HG03039 (cell line): ENCODE measurements around the gene HINT2.

Experiments
- ATAC-seq: cut with Tn5 transposase; IDR thresholded peaks from one replicate; pipeline ENCODE4 v1.9.1; 2021; ENCODE audit warnings: mild to moderate bottlenecking, moderate library complexity; ENCODE audit not compliant: unreplicated experiment

Gene HINT2

GRCh38 chr9:35812025-35812602 lies 2.7 kb downstream of the HINT2 start, which contains the start of gene SPAG8:
SPAG8 (minus strand) TSS chr9:35812262; CDS start chr9:35812147, 115 bp downstream.
- ATAC-seq, result peak; percentile 54

DNA sequence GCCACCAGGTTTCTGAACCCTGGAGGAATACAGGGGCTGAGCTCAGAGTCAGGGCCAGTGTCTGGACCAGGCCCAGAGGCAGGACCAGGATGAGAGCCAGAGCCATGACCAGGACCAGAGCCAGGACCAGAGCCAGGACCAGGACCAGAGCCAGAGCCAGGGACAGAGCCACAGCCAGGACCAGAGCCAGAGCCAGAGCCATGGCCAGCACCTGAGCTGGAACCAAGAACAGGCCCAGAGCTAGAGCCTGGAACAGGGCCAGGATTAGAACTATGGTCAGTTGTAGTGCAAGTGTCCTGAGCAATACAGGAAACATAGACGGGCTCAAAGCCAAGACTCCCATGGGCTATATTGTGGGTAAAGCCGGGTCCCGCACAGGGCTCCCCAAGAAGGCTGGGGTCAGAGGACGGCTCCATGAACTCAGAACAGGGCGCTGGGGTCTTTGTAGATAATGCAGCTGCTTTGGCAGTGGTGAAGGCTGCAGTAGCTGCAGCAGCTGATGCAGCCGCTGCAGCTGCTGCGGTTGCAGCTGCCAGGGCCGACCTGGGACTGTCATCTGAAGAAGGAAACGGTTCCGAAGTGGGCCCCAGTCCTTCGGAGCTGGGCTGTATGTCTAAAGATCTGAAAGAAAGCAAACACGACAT lies 3.3 kb downstream of the HINT2 start:
- no peak for ATAC-seq

GRCh38 chr9:35810122-35810521 lies 4.7 kb downstream of the HINT2 start:
- ATAC-seq, result no peak

DNA sequence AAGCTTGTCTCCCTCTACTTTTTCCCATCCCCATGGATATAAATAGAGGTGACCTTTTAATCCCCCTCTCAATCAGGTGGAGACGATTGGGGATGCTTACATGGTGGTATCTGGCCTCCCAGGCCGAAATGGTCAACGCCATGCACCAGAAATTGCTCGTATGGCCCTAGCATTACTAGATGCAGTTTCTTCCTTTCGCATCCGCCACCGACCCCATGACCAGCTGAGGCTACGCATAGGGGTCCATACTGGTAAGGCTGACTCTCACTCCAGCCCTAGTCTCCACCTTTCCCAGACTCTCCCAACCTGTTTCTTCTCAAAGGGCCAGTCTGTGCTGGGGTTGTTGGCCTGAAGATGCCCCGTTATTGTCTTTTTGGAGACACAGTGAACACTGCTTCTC lies 6.4 kb downstream of the HINT2 start:
- no peak for ATAC-seq

DNA sequence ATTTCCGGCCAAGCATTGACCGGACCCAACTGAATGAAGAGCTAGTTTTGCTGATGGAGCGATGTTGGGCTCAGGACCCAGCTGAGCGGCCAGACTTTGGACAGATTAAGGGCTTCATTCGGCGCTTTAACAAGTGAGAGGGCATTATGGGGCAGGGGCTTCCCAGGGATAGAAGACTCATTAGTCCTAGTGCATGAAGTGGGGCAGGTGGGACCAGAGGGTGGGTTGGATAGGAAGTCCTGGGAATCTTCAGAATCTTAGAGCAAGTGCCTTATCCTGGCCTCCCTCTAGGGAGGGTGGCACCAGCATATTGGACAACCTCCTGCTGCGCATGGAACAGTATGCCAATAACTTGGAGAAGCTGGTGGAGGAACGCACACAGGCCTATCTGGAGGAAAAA lies 8.7 kb downstream of the HINT2 start:
- no peak for ATAC-seq

- ATAC-seq, result no peak
These were observed 13.3 kb downstream of the HINT2 start for GRCh38 chr9:35801328-35802128.

DNA sequence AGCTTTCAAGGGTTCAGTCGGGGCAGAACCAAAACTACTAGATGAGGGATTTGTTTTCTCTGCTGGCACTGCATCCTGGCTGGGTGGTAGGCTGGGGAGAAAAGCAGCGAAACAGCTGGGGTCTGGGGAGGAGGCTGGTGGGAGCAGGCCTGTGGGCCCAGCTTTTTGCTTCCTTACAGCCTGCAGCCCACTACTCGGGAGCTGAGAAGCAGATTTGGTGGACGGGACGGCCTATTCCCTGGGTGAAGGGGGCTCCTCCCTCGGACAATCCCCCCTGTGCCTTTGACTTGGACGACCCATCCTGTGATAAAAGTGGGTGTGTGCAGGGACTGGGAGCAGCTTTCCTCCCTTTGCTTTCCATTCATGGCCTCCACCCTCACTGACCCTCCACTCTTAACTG lies 14.3 kb downstream of the HINT2 start:
- no peak for ATAC-seq

DNA sequence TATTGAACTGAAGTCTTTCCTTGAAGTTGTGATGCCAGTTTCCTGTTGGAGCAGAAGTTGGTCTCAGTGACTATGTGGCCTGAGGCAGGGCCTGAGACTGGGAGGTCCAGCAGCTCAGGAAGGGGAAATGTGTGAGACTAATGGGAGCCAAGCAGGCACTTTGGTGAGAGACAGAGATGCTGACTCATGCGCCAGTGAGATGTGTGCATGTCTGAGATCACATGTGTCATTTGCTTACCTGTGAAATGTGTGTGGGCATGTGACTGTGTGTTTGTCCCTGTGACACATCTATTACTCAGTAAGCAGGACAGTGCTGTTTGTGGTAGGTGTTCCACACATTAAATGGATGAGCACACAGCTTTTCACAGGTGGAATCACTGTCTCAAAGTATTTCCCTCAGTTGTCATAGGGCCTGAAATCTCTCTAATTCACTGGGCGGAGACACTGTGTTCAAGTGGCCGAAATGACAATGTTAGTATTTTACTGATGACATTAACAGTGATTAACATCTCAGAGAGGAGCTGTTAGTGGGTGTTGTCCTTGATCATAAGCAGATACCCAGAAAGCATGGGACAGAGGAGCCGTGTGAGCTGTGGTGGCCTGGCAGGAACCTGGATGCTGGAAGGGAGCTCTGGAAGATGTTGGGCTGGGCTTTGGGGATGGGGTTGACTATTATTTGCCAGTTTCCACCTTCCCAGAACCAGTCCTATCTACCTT lies 16.0 kb downstream of the HINT2 start:
- no peak for ATAC-seq

DNA sequence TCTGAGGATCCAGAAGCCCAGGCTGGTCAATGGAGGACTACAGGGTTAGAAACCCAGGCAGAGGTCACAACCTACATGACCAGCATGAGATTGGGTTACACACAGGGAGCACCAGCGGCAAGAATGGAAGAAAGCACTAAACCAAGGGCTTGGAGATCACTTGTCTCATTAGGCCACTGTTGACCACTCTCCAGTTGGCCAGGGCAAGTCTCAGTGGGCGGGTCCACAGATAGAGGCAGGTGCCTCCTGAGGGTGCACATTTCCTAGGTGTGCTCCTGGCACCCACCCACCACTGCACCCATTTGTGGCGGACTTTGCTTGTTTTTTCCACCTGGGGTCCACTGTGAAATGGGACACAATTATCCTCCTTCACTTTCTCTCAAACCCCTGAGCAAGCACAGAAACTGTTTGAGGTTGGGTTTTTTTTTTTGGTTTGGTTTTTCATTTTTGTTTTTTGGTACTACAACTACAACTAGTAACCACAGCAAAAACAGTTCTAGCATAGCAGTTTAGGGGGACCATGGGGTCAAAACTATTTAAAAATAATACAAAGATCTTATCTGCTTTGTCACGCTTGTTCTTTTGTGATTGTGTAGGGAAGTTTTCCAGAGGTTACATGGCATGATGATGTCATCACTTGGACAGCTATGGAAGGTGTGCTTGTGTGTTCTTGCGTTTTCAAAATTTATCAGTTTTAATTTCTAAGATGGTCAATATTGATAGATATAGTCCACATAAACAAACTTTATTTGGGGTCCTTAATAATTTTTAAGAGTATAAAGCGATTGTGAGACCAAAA lies 17.3 kb downstream of the HINT2 start:
- ATAC-seq, result no peak

GRCh38 chr9:35795695-35796094 lies 19.1 kb downstream of the HINT2 start:
- ATAC-seq, result no peak

- no peak for ATAC-seq
These were observed 21.4 kb downstream of the HINT2 start for GRCh38 chr9:35793461-35793860.

DNA sequence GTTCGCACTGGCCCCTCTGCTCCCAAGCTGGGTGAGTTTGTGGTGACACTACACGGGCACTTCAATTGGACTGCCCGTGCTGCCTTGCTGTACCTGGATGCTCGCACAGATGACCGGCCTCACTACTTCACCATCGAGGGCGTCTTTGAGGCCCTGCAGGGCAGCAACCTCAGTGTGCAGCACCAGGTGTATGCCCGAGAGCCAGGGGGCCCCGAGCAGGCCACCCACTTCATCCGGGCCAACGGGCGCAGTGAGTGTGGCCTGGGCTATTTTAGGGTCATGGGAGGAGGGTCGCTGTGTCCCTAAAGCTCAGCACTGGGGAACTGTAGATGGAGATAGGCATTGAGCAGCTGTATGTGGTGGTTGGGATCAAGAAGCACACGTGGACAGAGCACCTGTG lies 22.0 kb downstream of the HINT2 start:
- no peak for ATAC-seq

DNA sequence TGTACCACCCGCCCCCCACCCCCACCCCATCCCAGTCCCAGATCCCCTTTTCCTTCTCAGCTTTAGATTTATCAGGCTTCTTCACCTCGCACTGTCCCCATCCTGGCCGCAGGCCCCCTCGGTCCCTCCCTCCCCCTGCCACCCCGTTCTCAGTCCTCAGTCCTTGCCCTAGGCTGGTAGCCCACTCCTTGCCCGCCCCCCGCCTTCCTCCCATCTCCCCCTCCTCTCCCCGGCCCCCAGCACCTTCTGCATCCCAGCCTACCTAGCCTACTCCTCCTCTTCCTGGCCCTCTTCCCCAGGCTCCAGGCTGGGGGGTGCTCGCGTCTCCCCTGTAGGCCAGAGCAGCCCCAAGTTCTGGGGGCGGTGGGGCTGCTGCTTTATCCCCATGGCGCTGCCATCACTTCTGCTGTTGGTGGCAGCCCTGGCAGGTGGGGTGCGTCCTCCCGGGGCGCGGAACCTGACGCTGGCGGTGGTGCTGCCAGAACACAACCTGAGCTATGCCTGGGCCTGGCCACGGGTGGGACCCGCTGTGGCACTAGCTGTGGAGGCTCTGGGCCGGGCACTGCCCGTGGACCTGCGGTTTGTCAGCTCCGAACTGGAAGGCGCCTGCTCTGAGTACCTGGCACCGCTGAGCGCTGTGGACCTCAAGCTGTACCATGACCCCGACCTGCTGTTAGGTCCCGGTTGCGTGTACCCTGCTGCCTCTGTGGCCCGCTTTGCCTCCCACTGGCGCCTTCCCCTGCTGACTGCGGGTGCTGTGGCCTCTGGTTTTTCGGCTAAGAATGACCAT lies 22.6 kb downstream of the HINT2 start:
- ATAC-seq, result no peak

DNA sequence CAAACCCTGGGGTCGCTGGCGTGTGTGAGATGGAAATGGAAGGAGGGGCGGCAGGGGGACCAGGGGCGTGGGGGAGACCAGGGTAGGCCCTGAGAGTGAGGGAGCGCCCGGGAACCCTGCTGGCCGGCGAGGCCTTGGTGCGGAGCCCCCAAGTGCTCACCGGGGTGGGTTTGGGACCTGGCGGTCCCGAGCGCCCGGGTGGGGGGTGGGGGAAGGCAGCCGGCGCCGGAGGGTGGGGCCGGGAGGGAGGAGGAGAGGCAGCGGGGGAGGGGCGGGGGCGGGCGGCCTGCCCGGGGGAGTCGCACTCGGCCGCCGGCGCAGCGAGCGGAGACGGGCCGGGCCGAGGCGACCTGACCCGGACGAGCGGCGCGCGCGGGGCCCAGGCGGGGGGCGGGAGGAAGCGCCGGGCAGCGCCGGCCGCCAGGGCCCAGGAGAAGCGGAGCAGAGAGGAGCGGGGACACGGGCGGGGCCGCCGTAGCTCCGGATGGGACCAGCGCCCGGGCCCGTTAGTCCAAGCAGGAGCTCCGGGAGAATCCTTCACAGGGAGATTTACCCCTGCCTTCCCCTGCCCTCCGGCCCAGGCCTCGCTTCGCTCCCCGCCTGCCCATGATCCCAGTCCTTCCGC lies 23.4 kb downstream of the HINT2 start, which contains the start of gene NPR2:
TSS of gene NPR2 (plus strand) at position 295 of the 625 bp plus-strand sequence. CDS start 818 bp downstream, outside the sequence.
- no peak for ATAC-seq

DNA sequence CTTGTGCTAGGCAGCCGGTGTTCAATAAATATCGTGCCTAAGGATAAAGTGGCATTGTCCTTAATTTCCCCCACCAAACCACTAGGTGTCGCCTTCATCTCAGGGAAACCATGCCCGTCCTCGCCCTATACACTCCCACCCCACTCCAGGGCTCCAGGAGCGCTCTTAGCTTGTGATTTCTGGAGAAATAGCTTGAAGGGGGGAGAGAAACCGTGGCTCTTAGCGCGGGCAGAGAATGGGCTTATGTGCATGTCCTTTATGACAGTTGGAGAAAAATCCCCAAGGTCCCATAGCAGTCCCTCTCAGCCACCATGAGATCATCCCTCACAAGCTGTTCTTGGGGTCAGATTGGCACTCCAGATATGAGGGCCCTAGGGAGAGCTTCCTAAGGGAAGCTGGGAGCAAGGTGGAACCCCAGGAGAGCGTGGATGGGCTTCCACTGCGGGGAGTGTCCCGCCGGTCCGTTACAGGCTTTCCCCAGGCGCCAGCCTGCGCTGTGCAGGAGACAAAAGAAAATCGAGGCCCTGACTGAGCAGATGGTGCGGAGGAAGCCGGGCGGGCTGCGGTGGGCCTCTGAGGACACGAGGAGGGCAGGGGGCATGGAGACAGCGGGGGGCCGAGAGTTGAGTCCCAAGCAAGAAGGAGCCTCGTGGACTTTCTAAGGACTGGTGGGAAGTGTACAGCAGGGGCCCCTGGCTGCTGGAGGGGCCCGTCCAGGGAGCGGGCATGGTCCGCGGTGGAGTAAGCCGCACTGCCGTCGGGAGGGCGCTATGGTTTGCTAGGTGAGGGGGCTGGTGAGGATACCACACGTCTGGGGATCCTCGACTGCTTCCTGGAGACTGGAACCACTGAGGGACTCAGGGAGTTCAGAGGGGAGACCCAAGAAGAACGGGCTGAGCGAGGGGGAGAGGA lies 24.2 kb downstream of the HINT2 start:
- no peak for ATAC-seq

DNA sequence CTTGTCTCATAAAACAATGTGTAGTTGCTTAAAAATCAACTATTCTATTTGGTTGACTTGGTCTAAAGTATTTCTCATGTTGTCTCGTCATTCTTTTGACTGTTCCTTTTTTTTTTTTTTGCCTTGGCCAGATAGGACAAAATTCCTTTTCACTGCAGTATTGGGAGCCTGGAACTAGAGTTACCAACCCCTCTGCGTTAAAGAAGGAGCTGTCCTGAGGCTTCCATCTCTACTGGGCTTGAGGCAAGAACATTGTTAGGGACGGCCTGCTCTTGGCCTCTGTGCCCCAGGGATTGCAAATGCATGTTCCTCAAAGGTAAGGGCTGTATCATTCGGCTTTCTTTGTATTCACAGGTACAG lies 24.8 kb downstream of the HINT2 start:
- ATAC-seq, result no peak

GRCh38 chr9:35789541-35789940 lies 25.3 kb downstream of the HINT2 start:
- ATAC-seq, result no peak

- ATAC-seq, result no peak
These were observed 31.4 kb downstream of the HINT2 start for GRCh38 chr9:35783418-35783817.
